NT2/D1 (cell line): ENCODE results near the gene ABHD5.

ENCODE experiments used
- YY1 ChIP-seq: IDR thresholded peaks from 2 replicates; pipeline ENCODE4 v1.6.1; 2011; ENCODE audit not compliant: insufficient read length, insufficient read depth
- ZNF274 ChIP-seq: IDR thresholded peaks from 2 replicates; pipeline ENCODE4 v1.6.1; 2011; ENCODE audit warnings: mild to moderate bottlenecking, low read depth, low read length

GRCh38 chr3:43676441-43676840, 14.3 kb upstream of the ABHD5 start:
- TF ChIP-seq ZNF274 = no peak
- no peak for TF ChIP-seq YY1
